Measurements from ENCODE around the gene RPS26.

GRCh38 chr12:56042843-56043242, 1.1 kb downstream of the RPS26 start:
- TF ChIP-seq, protein P1, sequence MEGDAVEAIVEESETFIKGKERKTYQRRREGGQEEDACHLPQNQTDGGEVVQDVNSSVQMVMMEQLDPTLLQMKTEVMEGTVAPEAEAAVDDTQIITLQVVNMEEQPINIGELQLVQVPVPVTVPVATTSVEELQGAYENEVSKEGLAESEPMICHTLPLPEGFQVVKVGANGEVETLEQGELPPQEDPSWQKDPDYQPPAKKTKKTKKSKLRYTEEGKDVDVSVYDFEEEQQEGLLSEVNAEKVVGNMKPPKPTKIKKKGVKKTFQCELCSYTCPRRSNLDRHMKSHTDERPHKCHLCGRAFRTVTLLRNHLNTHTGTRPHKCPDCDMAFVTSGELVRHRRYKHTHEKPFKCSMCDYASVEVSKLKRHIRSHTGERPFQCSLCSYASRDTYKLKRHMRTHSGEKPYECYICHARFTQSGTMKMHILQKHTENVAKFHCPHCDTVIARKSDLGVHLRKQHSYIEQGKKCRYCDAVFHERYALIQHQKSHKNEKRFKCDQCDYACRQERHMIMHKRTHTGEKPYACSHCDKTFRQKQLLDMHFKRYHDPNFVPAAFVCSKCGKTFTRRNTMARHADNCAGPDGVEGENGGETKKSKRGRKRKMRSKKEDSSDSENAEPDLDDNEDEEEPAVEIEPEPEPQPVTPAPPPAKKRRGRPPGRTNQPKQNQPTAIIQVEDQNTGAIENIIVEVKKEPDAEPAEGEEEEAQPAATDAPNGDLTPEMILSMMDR (IDR thresholded peaks at IDR 0.05): no peak
- TF ChIP-seq POLR2A (IDR thresholded peaks at IDR 0.05; ENCODE audit: low read depth) (no peak), EP300 (IDR thresholded peaks at IDR 0.05) (no peak)

Measured in esophagus muscularis mucosa (tissue), 4 donors.